Measurements from ENCODE around the gene TIMP2.

GRCh38 chr17:78944026-78944425 lies 18.8 kb upstream of the TIMP2 start:
- TF ChIP-seq CTCF (IDR thresholded peaks at IDR 0.05) (no peak), POLR2A (IDR thresholded peaks at IDR 0.05) (no peak)

Measured in heart left ventricle (tissue), 13 donors.